K562 (cell line): ENCODE results near the gene BBC3. TPM values are rescaled to one million over a fixed set of nuclear protein-coding genes. Genes with fewer than 3 reads are reported as not detected.
A peak's percentile ranks its signal among the peaks of the same experiment; 100 is the strongest.

ENCODE experiments used
- E2F6 ChIP-seq, 2 experiments: IDR thresholded peaks; 2 replicates each; pipeline ENCODE4 v1.6.1; 2011; ENCODE audit warnings: borderline replicate concordance in 1 of 2, control low read depth in 1 of 2, low read depth in 1 of 2, low read length in 1 of 2, mild to moderate bottlenecking in 1 of 2, mixed read lengths in 1 of 2, moderate library complexity in 1 of 2; ENCODE audit not compliant: insufficient read depth in 1 of 2, insufficient read length in 1 of 2, poor library complexity in 1 of 2, severe bottlenecking in 1 of 2; ENCODE audit errors: extremely low read depth in 1 of 2
- HDGF ChIP-seq: fragments of 450-650 bp; IDR thresholded peaks from 2 replicates; pipeline ENCODE4 v1.6.1; 2016
- KLF6 ChIP-seq: fragments of 250-450 bp; sonication (Bioruptor Pico); IDR thresholded peaks from 2 replicates; pipeline ENCODE4 v1.4.0; 2020; ENCODE audit warnings: mild to moderate bottlenecking, moderate library complexity, borderline replicate concordance
- PHB2 ChIP-seq: fragments of 450-650 bp; IDR thresholded peaks from 2 replicates; pipeline ENCODE4 v1.6.1; 2017; ENCODE audit warnings: low read depth
- SAFB ChIP-seq: fragments of 200-400 bp; formaldehyde crosslinking; IDR thresholded peaks from 2 replicates; pipeline ENCODE4 v1.6.1; 2017; ENCODE audit warnings: low read depth, low read length, borderline replicate concordance
- SOX6 ChIP-seq: fragments of 450-650 bp; IDR thresholded peaks from 2 replicates; pipeline ENCODE4 v1.6.1; 2014; ENCODE audit warnings: mild to moderate bottlenecking
- polyA plus RNA-seq, 8 experiments: library from polyadenylated mRNA; depleted of rRNA in 4 of 8; stranded (reverse) in 5 of 8; unstranded in 3 of 8; fragments of >200 nt; fragmentation: Nextera tagmentation in 2 of 8; fragmentation: Illumina TruSeq in 1 of 8; extraction: Ambion mirVana in 2 of 8; extraction: Trizol in 1 of 8; gene quantifications; 2 replicates each; pipeline versions ENCODE4 v1.2.1 to v1.2.3, GENCODE V29; 2011 to 2014; ENCODE audit warnings: inconsistent platforms in 1 of 8, missing spikeins in 1 of 8
- total RNA-seq, 7 experiments: library from RNA; depleted of rRNA in 6 of 7; stranded (reverse); fragments of >200 nt in 6 of 7; fragmentation: Illumina TruSeq in 2 of 7; extraction: Trizol in 2 of 7; gene quantifications; 2 replicates each; pipeline versions ENCODE4 v1.2.1 to v1.2.3, GENCODE V29; 2011 to 2021; ENCODE audit warnings: low replicate concordance in 1 of 7
- TF ChIP-seq, protein P1 (sequence below): fragments of 450-650 bp; formaldehyde crosslinking; IDR thresholded peaks from 2 replicates; pipeline ENCODE4 v1.4.0; 2020; ENCODE audit warnings: mild to moderate bottlenecking, moderate library complexity
- TF ChIP-seq, protein P2 (sequence below): fragments of 250-450 bp; sonication (Bioruptor Pico); IDR thresholded peaks from 2 replicates; pipeline ENCODE4 v1.5.0; 2020; ENCODE audit warnings: mild to moderate bottlenecking, borderline replicate concordance

BBC3 gene
- total and polyA plus RNA-seq, 9 of the 15 experiments (the other 6 are each of a cell fraction or from before 2014, with no cell fraction given): 0.15 to 30.7 (median 4.8) TPM

- TF ChIP-seq E2F6 (IDR thresholded peaks at IDR 0.05; ENCODE audit: borderline replicate concordance in 1 of 2, extremely low read depth in 1 of 2, insufficient read depth in 1 of 2, insufficient read length in 1 of 2, low read depth in 1 of 2, low read length in 1 of 2, poor library complexity in 1 of 2, severe bottlenecking in 1 of 2) (peak in 1 of 2 experiments; percentile 73), KLF6 (CRISPR knock-in tag) (no peak), PHB2 (no peak), SAFB (peak; percentile 49; the same call in 1 of the 2 replicates), SOX6 (no peak), HDGF (0 out of 2 replicates have a peak, but pooled peaks have one; percentile 72)
- TF ChIP-seq, protein P1, sequence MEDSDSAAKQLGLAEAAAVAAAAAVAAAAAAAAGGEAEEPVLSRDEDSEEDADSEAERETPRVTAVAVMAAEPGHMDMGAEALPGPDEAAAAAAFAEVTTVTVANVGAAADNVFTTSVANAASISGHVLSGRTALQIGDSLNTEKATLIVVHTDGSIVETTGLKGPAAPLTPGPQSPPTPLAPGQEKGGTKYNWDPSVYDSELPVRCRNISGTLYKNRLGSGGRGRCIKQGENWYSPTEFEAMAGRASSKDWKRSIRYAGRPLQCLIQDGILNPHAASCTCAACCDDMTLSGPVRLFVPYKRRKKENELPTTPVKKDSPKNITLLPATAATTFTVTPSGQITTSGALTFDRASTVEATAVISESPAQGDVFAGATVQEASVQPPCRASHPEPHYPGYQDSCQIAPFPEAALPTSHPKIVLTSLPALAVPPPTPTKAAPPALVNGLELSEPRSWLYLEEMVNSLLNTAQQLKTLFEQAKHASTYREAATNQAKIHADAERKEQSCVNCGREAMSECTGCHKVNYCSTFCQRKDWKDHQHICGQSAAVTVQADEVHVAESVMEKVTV (CRISPR knock-in tag): 0 out of 2 replicates have a peak, but pooled peaks have one; percentile 14
- TF ChIP-seq, protein P2, sequence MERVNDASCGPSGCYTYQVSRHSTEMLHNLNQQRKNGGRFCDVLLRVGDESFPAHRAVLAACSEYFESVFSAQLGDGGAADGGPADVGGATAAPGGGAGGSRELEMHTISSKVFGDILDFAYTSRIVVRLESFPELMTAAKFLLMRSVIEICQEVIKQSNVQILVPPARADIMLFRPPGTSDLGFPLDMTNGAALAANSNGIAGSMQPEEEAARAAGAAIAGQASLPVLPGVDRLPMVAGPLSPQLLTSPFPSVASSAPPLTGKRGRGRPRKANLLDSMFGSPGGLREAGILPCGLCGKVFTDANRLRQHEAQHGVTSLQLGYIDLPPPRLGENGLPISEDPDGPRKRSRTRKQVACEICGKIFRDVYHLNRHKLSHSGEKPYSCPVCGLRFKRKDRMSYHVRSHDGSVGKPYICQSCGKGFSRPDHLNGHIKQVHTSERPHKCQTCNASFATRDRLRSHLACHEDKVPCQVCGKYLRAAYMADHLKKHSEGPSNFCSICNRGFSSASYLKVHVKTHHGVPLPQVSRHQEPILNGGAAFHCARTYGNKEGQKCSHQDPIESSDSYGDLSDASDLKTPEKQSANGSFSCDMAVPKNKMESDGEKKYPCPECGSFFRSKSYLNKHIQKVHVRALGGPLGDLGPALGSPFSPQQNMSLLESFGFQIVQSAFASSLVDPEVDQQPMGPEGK (CRISPR knock-in tag): no peak
Observed at GRCh38 chr19:47225746-47226425, 5.1 kb downstream of the BBC3 start (continued).
